GM13976 (cell line): ENCODE data around the gene TTC34.
A peak's percentile ranks its signal among the peaks of the same experiment; 100 is the strongest.
"Not testable (repeated sequence)": the region's sequence is repeated elsewhere in the genome, so short reads cannot be mapped to it uniquely, and the experiment has no call there.

Experiments used
- DNase-seq: peaks from one replicate; pipeline ENCODE4 v3.0.0; 2012; ENCODE audit warnings: low spot score
- CTCF ChIP-seq: IDR thresholded peaks from 2 replicates; pipeline ENCODE4 v1.5.1; 2012; ENCODE audit warnings: borderline replicate concordance, mild to moderate bottlenecking; ENCODE audit not compliant: insufficient read depth; ENCODE audit errors: extremely low read depth, missing control alignments, control extremely low read depth
- in situ Hi-C: fragments of 300-500 bp; cut with MboI; formaldehyde crosslinking; loops from one replicate; pipeline ENCODE4 v1.12.0; 2022; ENCODE audit warnings: low sequenced_read_pairs, mixed read lengths, inconsistent platforms; ENCODE audit not compliant: unreplicated experiment

Gene TTC34

DNA sequence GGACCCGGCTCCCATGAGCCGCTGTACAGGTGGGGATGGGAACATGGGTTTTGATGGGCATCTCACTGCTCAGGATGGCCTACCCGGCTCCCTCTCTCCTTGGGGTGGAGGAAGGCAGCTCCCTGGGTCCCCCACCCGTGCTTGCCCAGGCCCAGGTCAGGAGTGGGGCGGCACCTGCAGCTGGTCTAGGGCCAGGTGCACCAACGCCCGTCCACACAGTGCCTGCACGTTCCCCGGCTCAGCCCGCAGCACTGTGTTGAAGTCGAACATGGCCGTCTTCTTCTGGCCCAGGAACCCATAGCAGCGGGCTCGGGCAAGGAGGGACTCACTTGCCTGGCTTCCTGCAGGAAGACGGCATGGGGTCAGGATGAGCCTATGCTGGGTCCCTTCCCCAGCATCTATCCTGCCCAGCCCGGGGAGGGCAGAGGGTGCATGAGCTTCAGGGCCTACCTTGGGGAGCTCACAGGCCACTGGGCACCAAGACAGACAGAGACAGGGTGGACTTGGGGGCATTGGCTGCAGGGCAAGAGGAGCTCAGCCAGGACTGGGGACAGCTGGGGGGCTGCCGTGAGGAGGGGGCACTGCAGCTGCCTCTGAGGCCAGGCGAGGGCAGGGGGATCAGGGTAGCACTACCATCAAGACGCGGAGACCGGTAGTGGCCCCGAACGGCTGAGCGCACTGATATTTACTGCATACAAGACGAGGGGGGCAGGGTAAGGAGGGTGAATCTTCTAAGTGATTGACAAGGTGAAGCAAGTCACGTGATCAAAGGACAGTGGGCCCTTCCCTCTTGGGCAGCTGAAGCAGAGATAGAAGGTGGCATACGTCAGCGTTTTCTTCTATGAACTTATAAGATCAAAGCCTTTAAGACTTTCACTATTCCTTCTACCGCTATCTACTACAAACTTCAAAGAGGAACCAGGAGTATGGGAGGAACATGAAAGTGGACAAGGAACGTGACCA is 17.8 kb downstream of the TTC34 start:
- DNase-seq = no peak
- in situ Hi-C loops = no loop called here
- no peak for TF ChIP-seq CTCF

DNA sequence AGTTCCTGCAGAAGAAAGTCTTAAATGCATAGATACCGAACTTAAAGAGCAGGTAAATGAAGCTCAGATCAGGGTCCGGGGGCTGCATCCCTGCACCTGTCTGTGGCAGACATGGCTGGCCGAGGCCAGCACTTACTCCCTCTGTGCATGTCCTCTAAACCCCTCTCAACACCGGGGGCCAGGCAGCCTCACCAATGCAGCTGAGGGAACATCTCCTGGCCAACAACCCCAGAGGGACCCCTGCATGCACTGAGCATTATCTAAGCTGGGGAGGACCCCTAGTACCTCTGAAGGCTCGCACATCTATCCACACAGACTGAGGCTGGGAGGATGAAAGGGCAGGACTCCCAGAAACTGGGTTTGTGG is 18.4 kb downstream of the TTC34 start:
- peak; percentile 18 for DNase-seq
- in situ Hi-C loops = no loop called here
- no peak for TF ChIP-seq CTCF

GRCh38 chr1:2781627-2782026 is 19.9 kb downstream of the TTC34 start:
- DNase-seq = no peak
- TF ChIP-seq CTCF = no peak
- in situ Hi-C loops = no loop called here

GRCh38 chr1:2778220-2778592 is 23.3 kb downstream of the TTC34 start:
- in situ Hi-C loops = no loop called here
- no peak for DNase-seq
- TF ChIP-seq CTCF = no peak

DNA sequence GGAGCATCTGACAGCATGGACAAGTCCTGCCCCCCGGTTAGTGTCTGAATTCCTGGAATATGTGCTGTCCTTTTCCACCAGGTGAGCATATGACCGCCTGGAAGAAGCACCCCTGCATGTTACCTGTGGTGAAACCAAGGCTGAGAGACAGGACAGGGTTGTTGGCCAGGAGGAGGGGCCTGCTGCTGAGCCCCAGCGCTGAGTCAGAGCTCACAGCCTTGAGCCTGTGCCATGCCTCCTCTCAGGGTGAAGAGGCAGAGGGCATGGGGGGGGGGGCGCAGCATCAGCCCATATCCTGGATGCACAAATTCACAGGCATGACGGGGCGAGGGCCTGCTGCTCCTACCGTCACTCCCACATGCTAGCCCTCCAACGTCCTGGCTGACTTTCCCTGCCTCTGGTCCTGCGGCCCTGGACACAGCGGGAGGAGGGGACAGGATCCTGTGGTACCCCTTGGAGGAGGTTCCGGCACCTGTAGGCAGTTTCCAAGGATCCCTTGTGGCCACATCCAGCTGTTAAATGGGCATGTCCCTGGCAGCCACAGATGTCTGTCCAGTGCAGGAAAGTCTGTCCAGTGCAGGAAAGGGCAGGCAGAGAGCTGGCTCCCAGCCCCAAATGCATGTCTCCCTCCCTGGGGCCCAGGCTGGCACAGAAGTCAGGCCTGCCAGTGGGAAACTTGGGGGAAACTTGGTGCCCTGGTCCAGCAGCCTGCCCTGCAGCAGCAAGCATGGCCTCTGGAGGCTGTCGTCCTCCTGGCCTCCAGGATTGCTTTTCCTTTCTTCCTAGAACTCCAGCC is 23.9 kb downstream of the TTC34 start:
- in situ Hi-C loops = no loop called here
- no peak for TF ChIP-seq CTCF

DNA sequence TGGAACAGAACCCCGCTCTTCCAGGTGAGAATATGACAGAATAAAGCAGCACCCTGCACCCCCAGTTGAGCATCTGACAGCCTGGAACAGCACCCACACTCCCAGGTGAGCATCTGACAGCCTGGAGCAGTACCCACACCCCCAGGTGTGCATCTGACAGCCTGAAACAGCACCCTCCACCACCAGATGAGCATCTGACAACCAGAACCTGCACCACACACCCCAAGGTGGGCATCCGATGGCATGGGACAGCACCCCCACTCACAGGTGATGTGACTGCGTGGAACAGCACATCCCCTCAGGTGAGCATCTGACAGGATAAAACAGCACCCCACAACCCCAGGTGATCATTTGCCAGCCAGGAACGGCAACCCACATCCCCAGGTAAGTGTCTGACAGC is 26.2 kb downstream of the TTC34 start:
- DNase-seq, in situ Hi-C loops: not testable (repeated sequence)

More for the DNA sequence above, 23.9 kb downstream of the TTC34 start:
- DNase-seq = peak; percentile 24

DNA sequence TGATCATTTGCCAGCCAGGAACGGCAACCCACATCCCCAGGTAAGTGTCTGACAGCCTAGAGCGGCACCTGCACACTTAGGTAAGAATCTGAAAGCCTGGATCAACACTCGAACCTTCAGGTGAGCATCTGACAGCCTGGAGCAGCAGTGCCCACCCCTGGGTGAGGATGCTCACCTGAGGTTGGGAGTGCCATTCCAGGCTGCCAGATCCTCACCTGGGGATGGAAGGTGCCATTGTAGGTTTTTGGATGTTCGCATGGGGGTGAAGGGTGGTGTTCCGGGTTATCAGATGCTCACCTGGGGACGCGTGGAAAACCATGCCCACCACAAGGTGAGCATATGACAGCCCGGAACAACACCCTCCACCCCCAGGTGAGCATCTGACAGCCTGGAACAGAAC is 33.4 kb downstream of the TTC34 start:
- DNase-seq, in situ Hi-C loops: not testable (repeated sequence)

DNA sequence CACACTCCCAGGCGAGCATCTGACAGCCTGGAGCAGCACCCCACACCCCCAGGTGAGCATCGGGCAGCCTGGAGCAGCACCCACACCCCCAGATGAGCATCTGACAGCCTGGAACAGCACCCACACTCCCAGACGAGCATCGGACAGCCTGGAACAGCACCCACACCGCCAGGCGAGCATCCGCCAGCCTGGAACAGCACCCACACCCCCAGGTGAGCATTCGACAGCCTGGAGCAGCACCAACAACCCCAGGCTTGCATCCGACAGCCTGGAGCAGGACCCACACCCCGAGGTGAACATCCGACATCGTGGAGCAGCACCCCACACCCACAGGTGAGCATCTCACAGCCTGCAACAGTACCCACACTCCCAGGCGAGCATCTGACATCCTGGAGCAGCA is 42.1 kb downstream of the TTC34 start:
- in situ Hi-C loops, DNase-seq: not testable (repeated sequence)

DNA sequence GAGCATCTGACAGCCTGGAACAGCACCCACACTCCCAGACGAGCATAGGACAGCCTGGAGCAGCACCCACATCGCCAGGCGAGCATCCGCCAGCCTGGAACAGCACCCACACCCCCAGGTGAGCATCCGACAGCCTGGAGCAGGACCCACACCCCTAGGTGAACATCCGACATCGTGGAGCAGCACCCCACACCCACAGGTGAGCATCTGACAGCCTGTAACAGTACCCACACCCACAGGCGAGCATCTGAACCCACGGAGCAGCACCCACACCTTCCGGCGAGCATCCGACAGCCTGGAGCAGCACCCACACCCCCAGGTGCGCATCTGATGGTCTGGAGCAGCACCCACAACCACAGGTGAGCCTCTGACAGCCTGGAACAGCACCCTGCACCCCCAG is 44.0 kb downstream of the TTC34 start:
- in situ Hi-C loops, DNase-seq: not testable (repeated sequence)

DNA sequence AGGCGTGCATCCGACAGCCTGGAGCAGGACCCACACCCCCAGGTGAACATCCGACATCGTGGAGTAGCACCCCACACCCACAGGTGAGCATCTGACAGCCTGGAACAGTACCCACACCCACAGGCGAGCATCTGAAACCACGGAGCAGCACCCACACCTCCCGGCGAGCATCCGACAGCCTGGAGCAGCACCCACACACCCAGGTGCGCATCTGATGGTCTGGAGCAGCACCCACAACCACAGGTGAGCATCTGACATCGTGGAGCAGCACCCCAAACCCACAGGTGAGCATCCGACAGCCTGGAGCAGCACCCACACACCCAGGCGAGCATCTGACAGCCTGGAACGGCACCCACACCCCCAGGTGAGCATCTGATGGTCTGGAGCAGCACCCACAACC is 46.1 kb downstream of the TTC34 start:
- DNase-seq, in situ Hi-C loops: not testable (repeated sequence)

GRCh38 chr1:2754597-2754996 is 46.9 kb downstream of the TTC34 start:
- in situ Hi-C loops, DNase-seq: not testable (repeated sequence)

DNA sequence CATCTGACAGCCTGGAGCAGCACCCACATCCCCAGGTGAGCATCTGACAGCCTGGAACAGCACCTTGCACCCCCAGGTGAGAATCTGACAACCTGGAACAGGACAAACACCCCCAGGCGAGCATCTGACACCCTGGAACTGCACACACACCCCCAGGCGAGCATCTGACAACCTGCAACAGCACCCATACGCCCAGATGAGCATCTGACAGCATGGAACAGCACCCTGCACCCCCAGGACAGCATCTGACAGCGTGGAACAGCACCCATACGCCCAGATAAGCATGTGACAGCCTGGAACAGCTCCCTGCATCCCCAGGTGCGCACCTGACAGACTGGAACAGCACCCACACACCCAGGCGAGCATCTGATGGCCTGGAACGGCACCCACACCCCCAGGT is 49.0 kb downstream of the TTC34 start:
- in situ Hi-C loops, DNase-seq: not testable (repeated sequence)
